Caco-2 (cell line): ENCODE results near the gene LENG9. TPM values are rescaled to one million over a fixed set of nuclear protein-coding genes. Genes with fewer than 3 reads are reported as not detected.

ENCODE experiments used
- BruUV-seq: library from RNA; stranded (reverse); fragments of 400-500 nt; replicated peaks from 2 replicates; lab custom pipeline; 2021; lab: Mats Ljungman, UMichigan
- CTCF ChIA-PET: fragments of 300-600 bp; sonication (Branson Sonifier 250); formaldehyde crosslinking; loops from one replicate; lab custom pipeline; 2022; ENCODE audit warnings: antibody characterized with exemption; lab: Charles Lee
- POLR2A ChIA-PET: fragments of 300-600 bp; sonication (Branson Sonifier 250); formaldehyde crosslinking; loops from one replicate; lab custom pipeline; 2022; ENCODE audit warnings: antibody characterized with exemption; lab: Charles Lee
- DNase-seq, 2 experiments: peaks; one replicate each; pipeline versions ENCODE4 v3.0.0 to v3.0.0-alpha.2; 2020 to 2022
- H3K27me3 ChIP-seq: replicated peaks from 2 replicates; pipeline ENCODE4 v1.6.0; 2011; ENCODE audit warnings: low read length; ENCODE audit not compliant: control insufficient read depth, insufficient read depth
- H3K36me3 ChIP-seq: 2 replicates; pipeline ENCODE4 v1.5.1; 2011; ENCODE audit warnings: low read length; ENCODE audit not compliant: control insufficient read depth, insufficient read depth
- H3K4me1 ChIP-seq: fragments of 250-450 bp; sonication (Bioruptor Pico); 2 replicates; pipeline ENCODE4 v1.5.1; 2020; ENCODE audit warnings: mild to moderate bottlenecking
- H3K4me3 ChIP-seq: 2 replicates; pipeline ENCODE4 v1.5.1; 2011; ENCODE audit warnings: low read depth, mild to moderate bottlenecking, control low read depth, low read length
- H3K9me3 ChIP-seq: fragments of 250-450 bp; sonication (Bioruptor Pico); 2 replicates; pipeline ENCODE4 v1.5.1; 2020; ENCODE audit warnings: mild to moderate bottlenecking, moderate library complexity
- H3K27ac Mint-ChIP-seq: one replicate; pipeline ENCODE4 v1.8.0; 2022; ENCODE audit warnings: mixed read lengths; ENCODE audit not compliant: unreplicated experiment
- H3K27me3 Mint-ChIP-seq: one replicate; pipeline ENCODE4 v1.8.0; 2022; ENCODE audit warnings: mixed read lengths; ENCODE audit not compliant: insufficient read depth, unreplicated experiment
- H3K36me3 Mint-ChIP-seq: one replicate; pipeline ENCODE4 v1.8.0; 2022; ENCODE audit warnings: mild to moderate bottlenecking, mixed read lengths; ENCODE audit not compliant: insufficient read depth, unreplicated experiment
- H3K4me1 Mint-ChIP-seq: one replicate; pipeline ENCODE4 v1.8.0; 2022; ENCODE audit warnings: low read depth, mixed read lengths; ENCODE audit not compliant: unreplicated experiment
- H3K4me3 Mint-ChIP-seq: one replicate; pipeline ENCODE4 v1.8.0; 2022; ENCODE audit warnings: mild to moderate bottlenecking, moderate library complexity, mixed read lengths; ENCODE audit not compliant: unreplicated experiment
- H3K9me3 Mint-ChIP-seq: one replicate; pipeline ENCODE4 v1.8.0; 2022; ENCODE audit warnings: mixed read lengths; ENCODE audit not compliant: unreplicated experiment
- intact Hi-C: fragments of 100-400 bp; cut with micrococcal nuclease; formaldehyde crosslinking; loops from one replicate; pipeline ENCODE4 v1.10.0; 2022; ENCODE audit not compliant: unreplicated experiment
- total RNA-seq: library from RNA; stranded (reverse); gene quantifications from 2 replicates; pipeline ENCODE4 v1.2.3, GENCODE V29; 2022
- TF ChIP-seq, protein P1 (sequence below), 2 experiments: fragments of 200-600 bp in 1 of 2; IDR thresholded peaks; 1 replicate in 1 of 2; 2 replicates in 1 of 2; pipeline versions ENCODE4 v1.5.1 to v1.8.0; 2011 to 2022; ENCODE audit warnings: antibody characterized with exemption in 1 of 2, control low read depth in 1 of 2, inconsistent platforms in 1 of 2, low read depth in 1 of 2, low read length in 1 of 2, mild to moderate bottlenecking in 1 of 2, moderate library complexity in 1 of 2; ENCODE audit not compliant: insufficient read depth in 1 of 2, severe bottlenecking in 1 of 2, unreplicated experiment in 1 of 2

The LENG9 gene
- total RNA-seq, 1 experiment from 2014 or later = 6.7 TPM

- H3K27me3 Mint-ChIP-seq = peaks cover 21% of the 10 kb centered on the region
- Histone ChIP-seq H3K4me3 (no peak overlapping the region), H3K27me3 (no peaks in the 10 kb centered on the region), H3K9me3 (no peaks in the 10 kb centered on the region), H3K4me1 (no peaks in the 10 kb centered on the region), H3K36me3 (no peaks in the 10 kb centered on the region)
- ChIA-PET POLR2A (no interaction called here), CTCF (interaction anchor here (0.7 kb wide), 1 partner anchor 14 kb away, joined by 4 read pairs; no protein-coding TSS in a partner anchor)
- BruUV-seq = no TSS peak
- H3K9me3 Mint-ChIP-seq = no peaks in the 10 kb centered on the region
- intact Hi-C loops = no loop called here
- H3K4me1 Mint-ChIP-seq = no peaks in the 10 kb centered on the region
- TF ChIP-seq, protein P1, sequence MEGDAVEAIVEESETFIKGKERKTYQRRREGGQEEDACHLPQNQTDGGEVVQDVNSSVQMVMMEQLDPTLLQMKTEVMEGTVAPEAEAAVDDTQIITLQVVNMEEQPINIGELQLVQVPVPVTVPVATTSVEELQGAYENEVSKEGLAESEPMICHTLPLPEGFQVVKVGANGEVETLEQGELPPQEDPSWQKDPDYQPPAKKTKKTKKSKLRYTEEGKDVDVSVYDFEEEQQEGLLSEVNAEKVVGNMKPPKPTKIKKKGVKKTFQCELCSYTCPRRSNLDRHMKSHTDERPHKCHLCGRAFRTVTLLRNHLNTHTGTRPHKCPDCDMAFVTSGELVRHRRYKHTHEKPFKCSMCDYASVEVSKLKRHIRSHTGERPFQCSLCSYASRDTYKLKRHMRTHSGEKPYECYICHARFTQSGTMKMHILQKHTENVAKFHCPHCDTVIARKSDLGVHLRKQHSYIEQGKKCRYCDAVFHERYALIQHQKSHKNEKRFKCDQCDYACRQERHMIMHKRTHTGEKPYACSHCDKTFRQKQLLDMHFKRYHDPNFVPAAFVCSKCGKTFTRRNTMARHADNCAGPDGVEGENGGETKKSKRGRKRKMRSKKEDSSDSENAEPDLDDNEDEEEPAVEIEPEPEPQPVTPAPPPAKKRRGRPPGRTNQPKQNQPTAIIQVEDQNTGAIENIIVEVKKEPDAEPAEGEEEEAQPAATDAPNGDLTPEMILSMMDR (IDR thresholded peaks at IDR 0.05; ENCODE audit: insufficient read depth in 1 of 2, low read depth in 1 of 2, low read length in 1 of 2, severe bottlenecking in 1 of 2, unreplicated experiment in 1 of 2) = no peak
- H3K4me3 Mint-ChIP-seq = no peak overlapping the region
- no peak overlapping the region for H3K27ac Mint-ChIP-seq
- H3K36me3 Mint-ChIP-seq = no peaks in the 10 kb centered on the region
- no peak for DNase-seq
Measured at GRCh38 chr19:54484451-54484850, 20.9 kb upstream of the LENG9 start.

DNA sequence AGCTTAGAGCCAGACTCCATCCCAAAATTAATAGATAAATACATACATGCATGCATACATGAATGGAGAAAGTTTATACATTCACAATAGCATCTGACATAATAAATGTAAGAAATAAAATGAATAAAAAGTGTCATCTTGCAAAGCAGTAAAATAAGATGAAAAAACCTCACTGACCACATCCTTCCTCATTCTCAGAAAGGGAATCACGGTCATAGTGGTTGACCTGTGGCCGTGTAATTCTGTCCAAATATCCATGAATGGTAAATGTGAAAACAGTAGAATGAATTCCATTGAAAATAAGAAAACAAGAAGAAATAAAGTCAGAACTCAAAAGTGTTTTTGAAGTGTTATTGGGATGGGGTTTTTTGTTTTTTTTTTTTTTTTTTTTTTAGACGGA, 19.3 kb upstream of the LENG9 start:
- no peaks in the 10 kb centered on the region for H3K36me3 ChIP-seq
- no peak for DNase-seq
- ChIA-PET CTCF (no interaction called here), POLR2A (no interaction called here)
- peaks cover 18% of the 10 kb centered on the region for H3K27me3 Mint-ChIP-seq
- no peaks in the 10 kb centered on the region for H3K9me3 Mint-ChIP-seq
- no TSS peak for BruUV-seq
- H3K36me3 Mint-ChIP-seq = no peaks in the 10 kb centered on the region
- no peaks in the 10 kb centered on the region for H3K9me3 ChIP-seq
- H3K27ac Mint-ChIP-seq = no peak overlapping the region
- intact Hi-C loops = no loop called here
- no peak overlapping the region for H3K4me3 ChIP-seq
- H3K4me1 ChIP-seq = no peaks in the 10 kb centered on the region
- TF ChIP-seq, protein P1 (IDR thresholded peaks at IDR 0.05; ENCODE audit: insufficient read depth in 1 of 2, low read depth in 1 of 2, low read length in 1 of 2, severe bottlenecking in 1 of 2, unreplicated experiment in 1 of 2) = no peak
- no peaks in the 10 kb centered on the region for H3K4me1 Mint-ChIP-seq
- no peak overlapping the region for H3K4me3 Mint-ChIP-seq
- no peaks in the 10 kb centered on the region for H3K27me3 ChIP-seq

DNA sequence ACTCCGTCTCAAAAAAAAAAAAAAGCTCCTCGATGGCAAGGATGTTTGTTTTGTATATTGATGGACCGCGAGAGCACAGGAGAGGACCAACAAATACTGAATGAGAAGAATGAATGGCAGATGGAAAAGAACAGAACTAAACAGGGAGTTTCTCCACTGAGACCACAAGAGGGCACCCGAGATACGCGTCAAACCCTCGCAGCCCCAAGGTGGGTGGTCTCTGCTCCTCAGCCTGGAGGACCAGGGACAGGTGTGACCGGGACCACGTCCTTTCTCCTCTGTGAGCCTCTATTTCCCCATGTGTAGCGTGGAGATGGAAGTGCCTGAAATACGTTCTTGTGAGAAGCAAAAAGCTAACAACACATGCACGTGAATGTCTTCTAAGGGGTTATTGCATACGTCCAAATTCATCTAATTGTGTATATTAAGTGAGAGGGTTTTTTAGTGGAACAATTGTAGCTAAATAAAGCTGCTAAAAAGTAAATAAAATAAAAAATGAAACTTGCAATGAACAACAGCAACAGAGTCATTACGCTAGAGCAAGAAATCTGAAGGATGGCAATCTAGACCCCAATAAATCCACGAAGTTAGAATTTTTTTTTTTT, 17.9 kb upstream of the LENG9 start:
- intact Hi-C loops = loop anchor here (2.0 kb wide), 1 partner anchor 195 kb away; no protein-coding TSS in a partner anchor
- TF ChIP-seq, protein P1 (IDR thresholded peaks at IDR 0.05; ENCODE audit: insufficient read depth in 1 of 2, low read depth in 1 of 2, low read length in 1 of 2, severe bottlenecking in 1 of 2, unreplicated experiment in 1 of 2) = peak; percentile 76 to 81
- Mint-ChIP-seq H3K27me3 (peaks cover 18% of the 10 kb centered on the region), H3K9me3 (no peaks in the 10 kb centered on the region), H3K4me1 (peaks cover 6% of the 10 kb centered on the region), H3K27ac (no peak overlapping the region), H3K36me3 (no peaks in the 10 kb centered on the region), H3K4me3 (no peak overlapping the region)
- H3K27me3 ChIP-seq = no peaks in the 10 kb centered on the region
- H3K4me3 ChIP-seq = no peak overlapping the region
- CTCF ChIA-PET = interaction anchor here (0.6 to 0.7 kb wide), 5 partner anchors 85 to 250 kb away, joined by 3 to 10 read pairs (median 4); no protein-coding TSS in a partner anchor
- H3K36me3 ChIP-seq = no peaks in the 10 kb centered on the region
- H3K9me3 ChIP-seq = no peaks in the 10 kb centered on the region
- DNase-seq = peak in 1 of 2 experiments; percentile 67
- 0 out of 2 replicates have a peak, but pooled peaks cover 5% of the 10 kb centered on the region for H3K4me1 ChIP-seq
- BruUV-seq = no TSS peak
- POLR2A ChIA-PET = interaction anchor here (0.5 kb wide), 1 partner anchor 18 kb away, joined by 3 read pairs; the partner anchor contains the start of gene LENG9
